HEK293 (cell line): ENCODE data around the gene HINT2.

ENCODE experiments used
- CTCF ChIA-PET: fragments of 350-600 bp; formaldehyde crosslinking; extraction: SDS; loops from one replicate; lab custom pipeline; 2021; ENCODE audit warnings: antibody characterized with exemption; lab: Yijun Ruan, JAX
- POLR2A ChIA-PET: fragments of 300-600 bp; formaldehyde crosslinking; extraction: SDS; loops from one replicate; lab custom pipeline; 2020; ENCODE audit warnings: antibody characterized with exemption, inconsistent platforms; lab: Yijun Ruan, JAX
- H3K27ac ChIP-seq: fragments of 200-500 bp; sonication (Bioruptor generic); 2 replicates; pipeline ENCODE4 v1.5.1; 2014; ENCODE audit warnings: low read depth, low read length, control low read depth, inconsistent platforms; ENCODE audit errors: extremely low read depth
- H3K36me3 ChIP-seq, 2 experiments: fragments of 200-500 bp in 1 of 2; sonication (Bioruptor generic) in 1 of 2; 1 replicate in 1 of 2; 2 replicates in 1 of 2; pipeline ENCODE4 v1.5.1; 2014 to 2017; ENCODE audit warnings: inconsistent platforms in 2 of 2, low read length in 2 of 2; ENCODE audit not compliant: control insufficient read depth in 2 of 2, insufficient read depth in 1 of 2
- H3K4me1 ChIP-seq: fragments of 200-500 bp; sonication (Bioruptor generic); 2 replicates; pipeline ENCODE4 v1.5.1; 2014; ENCODE audit warnings: mild to moderate bottlenecking, low read length, inconsistent platforms; ENCODE audit not compliant: control insufficient read depth, insufficient read depth
- H3K4me3 ChIP-seq: 2 replicates; pipeline ENCODE4 v1.5.1; 2011; ENCODE audit warnings: low read depth, mild to moderate bottlenecking, control low read depth, low read length, moderate library complexity
- H3K9me3 ChIP-seq: fragments of 200-500 bp; sonication (Bioruptor generic); 2 replicates; pipeline ENCODE4 v1.5.1; 2014; ENCODE audit warnings: low read depth, low read length, inconsistent platforms; ENCODE audit not compliant: control insufficient read depth, insufficient read depth
- FEZF1 ChIP-seq: fragments of 450-650 bp; formaldehyde crosslinking; IDR thresholded peaks from 2 replicates; pipeline ENCODE4 v1.5.1; 2016; ENCODE audit warnings: missing biosample characterization, missing genetic modification characterization
- GLIS2 ChIP-seq: fragments of 450-650 bp; formaldehyde crosslinking; IDR thresholded peaks from 2 replicates; pipeline ENCODE4 v1.5.1; 2016; ENCODE audit warnings: missing biosample characterization, missing genetic modification characterization
- HOXC10 ChIP-seq: sonication (generic); formaldehyde crosslinking; IDR thresholded peaks from 2 replicates; pipeline ENCODE4 v1.8.1; 2023; ENCODE audit warnings: mild to moderate bottlenecking, missing genetic modification reagents
- HOXD13 ChIP-seq: sonication (generic); formaldehyde crosslinking; IDR thresholded peaks from 2 replicates; pipeline ENCODE4 v1.8.0; 2022; ENCODE audit warnings: missing genetic modification reagents, borderline replicate concordance
- SALL2 ChIP-seq: fragments of 450-650 bp; formaldehyde crosslinking; IDR thresholded peaks from 2 replicates; pipeline ENCODE4 v1.5.0; 2017; ENCODE audit warnings: missing biosample characterization, mild to moderate bottlenecking, missing genetic modification characterization, borderline replicate concordance
- SCRT2 ChIP-seq: fragments of 450-650 bp; formaldehyde crosslinking; IDR thresholded peaks from 2 replicates; pipeline ENCODE4 v1.5.1; 2016; ENCODE audit warnings: missing biosample characterization, missing genetic modification characterization
- SETDB1 ChIP-seq: IDR thresholded peaks from one replicate; pipeline ENCODE4 v1.6.1; 2017; ENCODE audit warnings: mild to moderate bottlenecking, low read length, moderate library complexity, mixed read lengths; ENCODE audit not compliant: insufficient read length
- SP3 ChIP-seq: fragments of 450-650 bp; formaldehyde crosslinking; IDR thresholded peaks from 2 replicates; pipeline ENCODE4 v1.5.1; 2016; ENCODE audit warnings: missing biosample characterization, missing genetic modification characterization
- TRIM28 ChIP-seq: IDR thresholded peaks from 2 replicates; pipeline ENCODE4 v1.6.1; 2011; ENCODE audit warnings: low read length, control low read depth, borderline replicate concordance
- ZNF169 ChIP-seq: fragments of 450-650 bp; formaldehyde crosslinking; IDR thresholded peaks from 2 replicates; pipeline ENCODE4 v1.5.1; 2016; ENCODE audit warnings: missing biosample characterization, missing genetic modification characterization
- ZNF266 ChIP-seq: fragments of 450-650 bp; formaldehyde crosslinking; IDR thresholded peaks from 2 replicates; pipeline ENCODE4 v1.5.1; 2016; ENCODE audit warnings: missing biosample characterization, missing genetic modification characterization, low read depth
- ZNF426 ChIP-seq: fragments of 450-650 bp; formaldehyde crosslinking; IDR thresholded peaks from 2 replicates; pipeline ENCODE4 v1.5.1; 2017; ENCODE audit warnings: missing biosample characterization, missing genetic modification characterization, mild to moderate bottlenecking, inconsistent platforms, moderate library complexity
- ZNF501 ChIP-seq: fragments of 450-650 bp; formaldehyde crosslinking; IDR thresholded peaks from 2 replicates; pipeline ENCODE4 v1.5.1; 2016; ENCODE audit warnings: missing biosample characterization, missing genetic modification characterization
- ZNF571 ChIP-seq: fragments of 450-650 bp; formaldehyde crosslinking; IDR thresholded peaks from 2 replicates; pipeline ENCODE4 v1.5.0; 2017; ENCODE audit warnings: missing biosample characterization, missing genetic modification characterization
- ZNF626 ChIP-seq: fragments of 450-650 bp; sonication (Bioruptor Pico); formaldehyde crosslinking; IDR thresholded peaks from 2 replicates; pipeline ENCODE4 v1.5.1; 2018; ENCODE audit warnings: missing biosample characterization, missing genetic modification characterization, inconsistent platforms
- ZNF629 ChIP-seq: fragments of 450-650 bp; formaldehyde crosslinking; IDR thresholded peaks from 2 replicates; pipeline ENCODE4 v1.5.1; 2017; ENCODE audit warnings: missing biosample characterization, missing genetic modification characterization
- ZNF701 ChIP-seq: fragments of 450-650 bp; formaldehyde crosslinking; IDR thresholded peaks from 2 replicates; pipeline ENCODE4 v1.5.1; 2016; ENCODE audit warnings: missing biosample characterization, missing genetic modification characterization
- ZNF776 ChIP-seq: fragments of 450-650 bp; formaldehyde crosslinking; IDR thresholded peaks from 2 replicates; pipeline ENCODE4 v1.5.0; 2017; ENCODE audit warnings: missing biosample characterization, missing genetic modification characterization, borderline replicate concordance
- ZSCAN30 ChIP-seq: fragments of 450-650 bp; IDR thresholded peaks from 2 replicates; pipeline ENCODE4 v1.5.1; 2018; ENCODE audit warnings: missing biosample characterization, mild to moderate bottlenecking, missing genetic modification characterization, moderate library complexity
- ZXDB ChIP-seq: fragments of 450-650 bp; formaldehyde crosslinking; IDR thresholded peaks from 2 replicates; pipeline ENCODE4 v1.5.1; 2016; ENCODE audit warnings: missing biosample characterization, missing genetic modification characterization
- TF ChIP-seq, protein P1 (sequence below): fragments of 450-650 bp; formaldehyde crosslinking; IDR thresholded peaks from 2 replicates; pipeline ENCODE4 v1.5.1; 2016; ENCODE audit warnings: missing biosample characterization, missing genetic modification characterization
- TF ChIP-seq, protein P2 (sequence below): fragments of 450-650 bp; formaldehyde crosslinking; conservative IDR thresholded peaks from 2 replicates; pipeline ENCODE4 v1.5.1; 2016; ENCODE audit warnings: low read depth, missing biosample characterization, missing genetic modification characterization
- TF ChIP-seq, protein P3 (sequence below): fragments of 450-650 bp; formaldehyde crosslinking; IDR thresholded peaks from 2 replicates; pipeline ENCODE4 v1.5.1; 2017; ENCODE audit warnings: missing biosample characterization, missing genetic modification characterization
- TF ChIP-seq, protein P4 (sequence below): fragments of 450-650 bp; formaldehyde crosslinking; IDR thresholded peaks from 2 replicates; pipeline ENCODE4 v1.5.1; 2016; ENCODE audit warnings: missing biosample characterization, missing genetic modification characterization, low read depth

Gene HINT2

DNA sequence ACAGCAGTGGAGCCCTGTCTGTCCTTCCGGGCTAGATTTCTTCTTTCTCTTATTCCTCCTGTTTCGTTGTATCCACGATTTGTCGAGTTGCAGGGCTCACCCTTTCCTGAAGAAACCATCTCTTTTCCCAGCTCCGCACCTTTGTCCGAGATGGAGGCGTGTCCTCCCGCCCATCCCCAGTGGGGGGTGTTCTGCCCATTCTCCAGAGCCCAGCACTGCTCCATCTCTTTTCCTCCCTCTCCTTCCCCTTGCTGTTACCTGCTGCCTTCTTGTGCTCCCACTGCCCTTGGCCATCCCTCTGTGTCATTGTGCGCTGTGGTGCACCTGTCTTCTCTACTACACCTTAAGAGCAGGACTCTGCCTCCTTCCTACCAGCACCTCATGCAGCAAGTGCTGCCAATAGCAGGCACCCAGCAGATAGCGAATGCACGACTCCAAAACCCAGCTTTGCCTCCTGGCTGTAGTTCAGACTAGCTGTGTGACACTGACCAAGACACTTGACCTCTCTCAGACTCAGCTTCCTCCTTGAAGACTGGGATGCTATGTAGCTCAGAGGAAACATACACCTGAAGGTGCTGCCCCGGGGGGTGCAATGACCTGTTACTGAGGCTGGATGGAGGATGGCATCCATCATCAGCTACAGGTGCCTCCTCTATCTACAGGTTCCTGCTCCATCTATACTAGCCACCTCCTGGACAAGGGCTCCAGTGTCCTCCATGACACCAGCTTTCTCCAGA is 46.5 kb upstream of the HINT2 start:
- H3K36me3 ChIP-seq: no peaks in the 10 kb centered on the region
- TF ChIP-seq ZNF266 (no peak), SCRT2 (tag by site-specific recombination) (peak; percentile 59)
- TF ChIP-seq, all 188 proteins: peak for 1
- no peaks in the 10 kb centered on the region for H3K9me3 ChIP-seq
- CTCF ChIA-PET: interaction anchor here (1.0 to 4.1 kb wide), 3 partner anchors 20 to 71 kb away, joined by 3 to 26 read pairs (median 3); no protein-coding TSS in a partner anchor
- H3K4me1 ChIP-seq: no peaks in the 10 kb centered on the region
- no peak overlapping the region for H3K4me3 ChIP-seq
- H3K27ac ChIP-seq: no peak overlapping the region
- POLR2A ChIA-PET: no interaction called here

GRCh38 chr9:35859990-35860339 is 45.1 kb upstream of the HINT2 start:
- Histone ChIP-seq H3K9me3 (no peaks in the 10 kb centered on the region), H3K27ac (no peak overlapping the region), H3K4me3 (no peak overlapping the region), H3K4me1 (no peaks in the 10 kb centered on the region), H3K36me3 (no peaks in the 10 kb centered on the region)
- POLR2A ChIA-PET: no interaction called here
- TF ChIP-seq ZNF626 (tag by site-specific recombination) (no peak), TRIM28 (no peak), ZNF701 (tag by site-specific recombination) (no peak), ZNF426 (tag by site-specific recombination) (no peak)
- TF ChIP-seq, protein P1, sequence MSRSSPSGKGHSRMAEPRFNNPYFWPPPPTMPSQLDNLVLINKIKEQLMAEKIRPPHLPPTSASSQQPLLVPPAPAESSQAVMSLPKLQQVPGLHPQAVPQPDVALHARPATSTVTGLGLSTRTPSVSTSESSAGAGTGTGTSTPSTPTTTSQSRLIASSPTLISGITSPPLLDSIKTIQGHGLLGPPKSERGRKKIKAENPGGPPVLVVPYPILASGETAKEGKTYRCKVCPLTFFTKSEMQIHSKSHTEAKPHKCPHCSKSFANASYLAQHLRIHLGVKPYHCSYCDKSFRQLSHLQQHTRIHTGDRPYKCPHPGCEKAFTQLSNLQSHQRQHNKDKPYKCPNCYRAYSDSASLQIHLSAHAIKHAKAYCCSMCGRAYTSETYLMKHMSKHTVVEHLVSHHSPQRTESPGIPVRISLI (tag by site-specific recombination): no peak
- CTCF ChIA-PET: interaction anchor here (0.5 to 1.5 kb wide), 3 partner anchors 15 to 22 kb away, joined by 3 to 5 read pairs (median 3); no protein-coding TSS in a partner anchor

DNA sequence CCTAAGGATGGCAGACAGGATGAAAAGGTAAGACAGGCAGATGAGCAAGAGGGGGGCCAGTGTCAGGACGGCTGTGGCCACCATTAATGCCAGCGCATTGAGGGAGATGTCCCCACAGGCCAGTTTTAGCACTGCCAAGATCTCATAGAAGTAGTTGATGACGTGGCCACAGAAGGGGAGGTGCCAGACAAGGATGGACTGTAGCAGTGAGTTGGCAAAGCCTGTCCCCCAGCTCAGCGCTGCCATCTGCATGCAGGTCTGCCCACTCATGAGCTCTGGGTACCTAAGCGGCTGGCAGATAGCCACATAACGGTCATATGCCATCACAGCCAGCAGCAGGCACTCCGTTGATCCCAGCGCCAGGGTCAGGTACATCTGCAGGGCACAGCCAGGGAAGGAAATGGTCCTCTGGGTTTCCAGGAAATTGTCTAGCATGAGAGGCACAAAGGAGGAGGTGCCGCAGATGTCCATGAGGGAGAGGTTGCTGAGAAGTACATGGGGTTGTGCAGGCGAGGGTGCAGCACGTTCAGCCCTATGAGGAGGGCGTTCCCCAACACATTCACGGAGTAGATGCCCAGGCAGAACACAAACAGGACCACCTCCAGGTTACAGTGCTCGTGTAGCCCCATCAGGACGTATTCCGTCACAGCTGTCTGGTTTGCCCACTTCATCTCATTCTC is 44.6 kb upstream of the HINT2 start:
- CTCF ChIA-PET: interaction anchor here (0.5 to 2.1 kb wide), 5 partner anchors 15 to 52 kb away, joined by 3 to 8 read pairs (median 3); no protein-coding TSS in a partner anchor
- TF ChIP-seq ZNF776 (tag by site-specific recombination) (no peak), ZNF169 (tag by site-specific recombination) (no peak), HOXC10 (no peak), ZNF501 (tag by site-specific recombination) (no peak), GLIS2 (no peak), SETDB1 (no peak), ZSCAN30 (no peak), ZNF571 (tag by site-specific recombination) (no peak), HOXD13 (CRISPR knock-in tag) (no peak), SALL2 (tag by site-specific recombination) (no peak), ZNF629 (tag by site-specific recombination) (no peak), ZXDB (tag by site-specific recombination) (no peak), FEZF1 (tag by site-specific recombination) (no peak), SP3 (tag by site-specific recombination) (no peak)
- TF ChIP-seq, protein P2, sequence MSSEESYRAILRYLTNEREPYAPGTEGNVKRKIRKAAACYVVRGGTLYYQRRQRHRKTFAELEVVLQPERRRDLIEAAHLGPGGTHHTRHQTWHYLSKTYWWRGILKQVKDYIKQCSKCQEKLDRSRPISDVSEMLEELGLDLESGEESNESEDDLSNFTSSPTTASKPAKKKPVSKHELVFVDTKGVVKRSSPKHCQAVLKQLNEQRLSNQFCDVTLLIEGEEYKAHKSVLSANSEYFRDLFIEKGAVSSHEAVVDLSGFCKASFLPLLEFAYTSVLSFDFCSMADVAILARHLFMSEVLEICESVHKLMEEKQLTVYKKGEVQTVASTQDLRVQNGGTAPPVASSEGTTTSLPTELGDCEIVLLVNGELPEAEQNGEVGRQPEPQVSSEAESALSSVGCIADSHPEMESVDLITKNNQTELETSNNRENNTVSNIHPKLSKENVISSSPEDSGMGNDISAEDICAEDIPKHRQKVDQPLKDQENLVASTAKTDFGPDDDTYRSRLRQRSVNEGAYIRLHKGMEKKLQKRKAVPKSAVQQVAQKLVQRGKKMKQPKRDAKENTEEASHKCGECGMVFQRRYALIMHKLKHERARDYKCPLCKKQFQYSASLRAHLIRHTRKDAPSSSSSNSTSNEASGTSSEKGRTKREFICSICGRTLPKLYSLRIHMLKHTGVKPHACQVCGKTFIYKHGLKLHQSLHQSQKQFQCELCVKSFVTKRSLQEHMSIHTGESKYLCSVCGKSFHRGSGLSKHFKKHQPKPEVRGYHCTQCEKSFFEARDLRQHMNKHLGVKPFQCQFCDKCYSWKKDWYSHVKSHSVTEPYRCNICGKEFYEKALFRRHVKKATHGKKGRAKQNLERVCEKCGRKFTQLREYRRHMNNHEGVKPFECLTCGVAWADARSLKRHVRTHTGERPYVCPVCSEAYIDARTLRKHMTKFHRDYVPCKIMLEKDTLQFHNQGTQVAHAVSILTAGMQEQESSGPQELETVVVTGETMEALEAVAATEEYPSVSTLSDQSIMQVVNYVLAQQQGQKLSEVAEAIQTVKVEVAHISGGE: no peak
- TF ChIP-seq, protein P3, sequence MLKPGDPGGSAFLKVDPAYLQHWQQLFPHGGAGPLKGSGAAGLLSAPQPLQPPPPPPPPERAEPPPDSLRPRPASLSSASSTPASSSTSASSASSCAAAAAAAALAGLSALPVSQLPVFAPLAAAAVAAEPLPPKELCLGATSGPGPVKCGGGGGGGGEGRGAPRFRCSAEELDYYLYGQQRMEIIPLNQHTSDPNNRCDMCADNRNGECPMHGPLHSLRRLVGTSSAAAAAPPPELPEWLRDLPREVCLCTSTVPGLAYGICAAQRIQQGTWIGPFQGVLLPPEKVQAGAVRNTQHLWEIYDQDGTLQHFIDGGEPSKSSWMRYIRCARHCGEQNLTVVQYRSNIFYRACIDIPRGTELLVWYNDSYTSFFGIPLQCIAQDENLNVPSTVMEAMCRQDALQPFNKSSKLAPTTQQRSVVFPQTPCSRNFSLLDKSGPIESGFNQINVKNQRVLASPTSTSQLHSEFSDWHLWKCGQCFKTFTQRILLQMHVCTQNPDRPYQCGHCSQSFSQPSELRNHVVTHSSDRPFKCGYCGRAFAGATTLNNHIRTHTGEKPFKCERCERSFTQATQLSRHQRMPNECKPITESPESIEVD (tag by site-specific recombination): no peak
- TF ChIP-seq, protein P4, sequence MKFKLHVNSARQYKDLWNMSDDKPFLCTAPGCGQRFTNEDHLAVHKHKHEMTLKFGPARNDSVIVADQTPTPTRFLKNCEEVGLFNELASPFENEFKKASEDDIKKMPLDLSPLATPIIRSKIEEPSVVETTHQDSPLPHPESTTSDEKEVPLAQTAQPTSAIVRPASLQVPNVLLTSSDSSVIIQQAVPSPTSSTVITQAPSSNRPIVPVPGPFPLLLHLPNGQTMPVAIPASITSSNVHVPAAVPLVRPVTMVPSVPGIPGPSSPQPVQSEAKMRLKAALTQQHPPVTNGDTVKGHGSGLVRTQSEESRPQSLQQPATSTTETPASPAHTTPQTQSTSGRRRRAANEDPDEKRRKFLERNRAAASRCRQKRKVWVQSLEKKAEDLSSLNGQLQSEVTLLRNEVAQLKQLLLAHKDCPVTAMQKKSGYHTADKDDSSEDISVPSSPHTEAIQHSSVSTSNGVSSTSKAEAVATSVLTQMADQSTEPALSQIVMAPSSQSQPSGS (tag by site-specific recombination): no peak

More for the DNA sequence above, 44.6 kb upstream of the HINT2 start:
- H3K4me1 ChIP-seq: no peaks in the 10 kb centered on the region
- POLR2A ChIA-PET: no interaction called here
- H3K36me3 ChIP-seq: no peaks in the 10 kb centered on the region
- H3K4me3 ChIP-seq: no peak overlapping the region
- H3K27ac ChIP-seq: no peak overlapping the region
- H3K9me3 ChIP-seq: no peaks in the 10 kb centered on the region
